Measurements from ENCODE around the gene SYNRG. TPM values are rescaled to one million over a fixed set of nuclear protein-coding genes. Genes with fewer than 3 reads are reported as not detected.

The SYNRG gene
- total RNA-seq, 4 donors from 2014 or later, result 27.4 to 46.5 (median 31.0) TPM

- TF ChIP-seq CTCF (IDR thresholded peaks at IDR 0.05; ENCODE audit: low read depth), result no peak
These were observed 130.2 kb downstream of the SYNRG start for GRCh38 chr17:37479025-37479424.

GRCh38 chr17:37478187-37478586 is 131.0 kb downstream of the SYNRG start:
- no peak for TF ChIP-seq CTCF (IDR thresholded peaks at IDR 0.05; ENCODE audit: low read depth)

- TF ChIP-seq CTCF (IDR thresholded peaks at IDR 0.05; ENCODE audit: low read depth), result no peak
These were observed 132.6 kb downstream of the SYNRG start for GRCh38 chr17:37476431-37477120.

GRCh38 chr17:37475731-37476420 is 133.3 kb downstream of the SYNRG start:
- TF ChIP-seq CTCF (IDR thresholded peaks at IDR 0.05; ENCODE audit: low read depth), result no peak

GRCh38 chr17:37470181-37470580 is 139.0 kb downstream of the SYNRG start:
- no peak for TF ChIP-seq CTCF (IDR thresholded peaks at IDR 0.05; ENCODE audit: low read depth)

GRCh38 chr17:37466471-37466870 is 142.7 kb downstream of the SYNRG start:
- TF ChIP-seq CTCF (IDR thresholded peaks at IDR 0.05; ENCODE audit: low read depth), result no peak

- TF ChIP-seq CTCF (IDR thresholded peaks at IDR 0.05; ENCODE audit: low read depth), result no peak
These were observed 144.1 kb downstream of the SYNRG start for GRCh38 chr17:37465069-37465616.
